ENCODE data around the gene SPESP1. TPM values are rescaled to one million over a fixed set of nuclear protein-coding genes. Genes with fewer than 3 reads are reported as not detected.

Gene SPESP1
- total RNA-seq, 1 donor from 2014 or later, result not detected

DNA sequence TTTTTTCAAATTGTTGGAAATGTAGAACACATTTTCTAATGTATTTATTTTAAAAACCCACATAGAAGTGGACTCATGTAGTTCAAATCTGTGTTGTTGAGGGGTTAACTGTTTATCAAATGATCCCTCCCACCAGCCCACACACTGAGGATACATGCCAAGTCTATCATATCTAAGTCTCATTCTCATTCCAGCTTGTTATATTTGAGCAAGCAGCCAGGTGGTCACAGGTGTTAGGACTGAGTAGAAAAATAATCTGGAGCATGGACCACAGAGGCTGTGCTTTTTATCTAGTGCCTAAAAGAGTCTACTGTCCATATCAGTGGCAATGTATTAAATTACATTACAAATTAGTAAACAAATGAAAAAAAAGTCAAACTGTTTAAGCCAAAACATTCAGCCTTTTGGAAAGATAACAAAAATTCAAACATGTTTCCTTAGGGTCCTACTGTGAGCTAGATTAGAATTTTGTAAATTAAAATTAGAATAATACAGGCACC, 20.7 kb upstream of the SPESP1 start:
- TF ChIP-seq, protein P1, sequence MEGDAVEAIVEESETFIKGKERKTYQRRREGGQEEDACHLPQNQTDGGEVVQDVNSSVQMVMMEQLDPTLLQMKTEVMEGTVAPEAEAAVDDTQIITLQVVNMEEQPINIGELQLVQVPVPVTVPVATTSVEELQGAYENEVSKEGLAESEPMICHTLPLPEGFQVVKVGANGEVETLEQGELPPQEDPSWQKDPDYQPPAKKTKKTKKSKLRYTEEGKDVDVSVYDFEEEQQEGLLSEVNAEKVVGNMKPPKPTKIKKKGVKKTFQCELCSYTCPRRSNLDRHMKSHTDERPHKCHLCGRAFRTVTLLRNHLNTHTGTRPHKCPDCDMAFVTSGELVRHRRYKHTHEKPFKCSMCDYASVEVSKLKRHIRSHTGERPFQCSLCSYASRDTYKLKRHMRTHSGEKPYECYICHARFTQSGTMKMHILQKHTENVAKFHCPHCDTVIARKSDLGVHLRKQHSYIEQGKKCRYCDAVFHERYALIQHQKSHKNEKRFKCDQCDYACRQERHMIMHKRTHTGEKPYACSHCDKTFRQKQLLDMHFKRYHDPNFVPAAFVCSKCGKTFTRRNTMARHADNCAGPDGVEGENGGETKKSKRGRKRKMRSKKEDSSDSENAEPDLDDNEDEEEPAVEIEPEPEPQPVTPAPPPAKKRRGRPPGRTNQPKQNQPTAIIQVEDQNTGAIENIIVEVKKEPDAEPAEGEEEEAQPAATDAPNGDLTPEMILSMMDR (IDR thresholded peaks at IDR 0.05; ENCODE audit: partially characterized antibody, unreplicated experiment), result no peak
- Mint-ChIP-seq H3K27ac (ENCODE audit: unreplicated experiment) (no peak overlapping the region), H3K27me3 (ENCODE audit: unreplicated experiment) (no peaks in the 10 kb centered on the region), H3K36me3 (ENCODE audit: unreplicated experiment) (no peaks in the 10 kb centered on the region), H3K9me3 (ENCODE audit: unreplicated experiment) (no peaks in the 10 kb centered on the region), H3K4me3 (ENCODE audit: unreplicated experiment) (no peak overlapping the region), H3K4me1 (ENCODE audit: low read depth, unreplicated experiment) (no peaks in the 10 kb centered on the region)
- no peak for DNase-seq

DNA sequence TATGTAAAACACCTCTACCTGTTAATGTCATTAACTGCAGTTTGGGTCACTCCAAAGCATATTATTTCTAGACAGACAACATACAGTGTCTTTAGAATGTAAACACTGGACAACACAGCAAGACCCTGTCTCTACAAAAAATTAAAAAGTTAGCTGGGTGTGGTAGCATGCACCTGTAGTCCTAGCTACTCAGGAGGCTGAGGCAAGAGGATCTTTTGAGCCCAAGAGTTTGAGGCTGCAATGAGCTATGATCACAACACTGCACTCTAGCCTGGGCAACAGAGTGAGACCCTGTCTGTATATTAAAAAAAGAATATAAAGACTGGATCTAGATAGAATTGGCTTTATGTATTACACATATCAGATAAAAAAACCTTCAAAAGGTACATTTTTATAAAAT, 20.0 kb upstream of the SPESP1 start:
- no peaks in the 10 kb centered on the region for H3K9me3 Mint-ChIP-seq (ENCODE audit: unreplicated experiment)
- no peaks in the 10 kb centered on the region for H3K4me1 Mint-ChIP-seq (ENCODE audit: low read depth, unreplicated experiment)
- no peak overlapping the region for H3K4me3 Mint-ChIP-seq (ENCODE audit: unreplicated experiment)
- H3K27me3 Mint-ChIP-seq (ENCODE audit: unreplicated experiment), result no peaks in the 10 kb centered on the region
- no peak for DNase-seq
- TF ChIP-seq, protein P1 (IDR thresholded peaks at IDR 0.05; ENCODE audit: partially characterized antibody, unreplicated experiment), result no peak
- no peak overlapping the region for H3K27ac Mint-ChIP-seq (ENCODE audit: unreplicated experiment)
- no peaks in the 10 kb centered on the region for H3K36me3 Mint-ChIP-seq (ENCODE audit: unreplicated experiment)

DNA sequence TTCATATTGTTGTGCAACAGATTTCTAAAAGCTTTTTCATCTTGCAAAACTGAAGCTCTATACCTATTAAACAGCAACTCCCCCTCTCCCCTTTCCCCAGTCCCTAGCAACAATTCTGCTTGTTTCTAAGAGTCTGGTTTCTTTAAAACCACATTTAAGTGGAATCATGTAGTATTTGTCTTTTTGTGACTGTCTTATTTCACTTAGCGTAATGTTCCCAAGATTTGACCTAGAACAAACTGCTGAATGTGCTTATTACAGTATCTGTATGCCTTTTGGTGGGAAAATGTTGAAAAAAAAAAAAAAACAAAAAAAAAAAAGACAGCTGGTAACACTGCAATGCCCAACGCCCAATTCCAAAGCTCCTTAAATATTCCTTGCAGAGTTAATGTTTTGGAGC, 19.5 kb upstream of the SPESP1 start:
- Mint-ChIP-seq H3K4me3 (ENCODE audit: unreplicated experiment) (no peak overlapping the region), H3K27ac (ENCODE audit: unreplicated experiment) (no peak overlapping the region), H3K27me3 (ENCODE audit: unreplicated experiment) (no peaks in the 10 kb centered on the region), H3K4me1 (ENCODE audit: low read depth, unreplicated experiment) (no peaks in the 10 kb centered on the region), H3K36me3 (ENCODE audit: unreplicated experiment) (no peaks in the 10 kb centered on the region), H3K9me3 (ENCODE audit: unreplicated experiment) (no peaks in the 10 kb centered on the region)
- TF ChIP-seq, protein P1 (IDR thresholded peaks at IDR 0.05; ENCODE audit: partially characterized antibody, unreplicated experiment), result no peak
- DNase-seq, result no peak

DNA sequence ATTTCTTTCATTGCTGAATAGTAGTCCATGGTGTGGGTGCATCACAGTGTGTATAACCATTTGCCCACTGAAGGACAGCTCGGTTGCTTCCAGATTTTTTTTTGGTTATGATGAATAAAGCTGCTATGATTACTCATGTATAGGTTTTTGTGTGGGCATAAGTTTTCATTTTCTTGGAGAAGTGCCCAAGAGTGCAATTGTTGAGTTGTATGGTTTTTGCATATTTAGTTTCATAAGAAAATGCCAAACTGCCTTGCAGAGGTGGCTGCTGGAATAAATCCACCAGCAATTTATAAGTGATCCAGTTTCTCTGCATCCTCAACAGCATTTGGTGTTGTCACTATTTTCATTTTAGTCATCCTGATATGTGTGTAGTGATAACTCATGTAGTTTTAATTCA, 8.4 kb upstream of the SPESP1 start:
- H3K27me3 Mint-ChIP-seq (ENCODE audit: unreplicated experiment), result no peaks in the 10 kb centered on the region

DNA sequence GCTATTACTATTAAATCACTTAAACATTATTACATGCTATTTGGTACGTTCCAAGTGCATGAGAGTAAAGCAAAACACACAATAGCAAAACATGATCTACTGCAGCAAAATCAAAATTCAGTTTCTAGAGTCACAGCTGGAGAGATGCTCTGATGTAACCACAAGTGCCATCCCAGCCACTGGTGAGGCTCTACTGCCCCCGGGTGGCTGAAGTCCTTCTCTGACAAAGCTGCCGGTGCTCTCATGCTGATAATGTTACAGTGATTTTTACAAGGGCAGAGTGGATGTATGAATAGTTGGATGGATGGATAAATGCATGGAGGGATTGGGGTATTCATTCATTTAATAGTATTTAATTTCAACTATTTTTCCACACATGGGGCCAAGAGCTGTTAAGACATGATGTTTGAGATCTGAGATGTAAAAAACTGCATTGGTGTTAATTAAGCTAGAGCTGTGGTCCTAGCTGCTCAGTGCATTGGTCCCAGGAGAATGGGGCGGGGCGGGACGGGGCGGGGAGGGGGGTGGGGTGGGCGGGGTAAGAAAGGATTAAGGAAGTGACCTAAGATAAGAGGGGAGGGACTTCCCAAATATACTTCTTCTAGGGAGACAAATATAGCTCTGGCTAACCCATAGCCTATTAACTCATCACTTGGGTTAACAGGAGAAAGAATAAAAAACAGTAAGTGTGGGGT, 5.3 kb upstream of the SPESP1 start:
- peak overlapping the region; percentile 30 for H3K4me3 Mint-ChIP-seq (ENCODE audit: unreplicated experiment)
- peak; percentile 88 for DNase-seq
- TF ChIP-seq, protein P1 (IDR thresholded peaks at IDR 0.05; ENCODE audit: partially characterized antibody, unreplicated experiment), result peak; percentile 72
- peak overlapping the region; percentile 20 for H3K27ac Mint-ChIP-seq (ENCODE audit: unreplicated experiment)
- peaks cover 3% of the 10 kb centered on the region for H3K27me3 Mint-ChIP-seq (ENCODE audit: unreplicated experiment)
- H3K9me3 Mint-ChIP-seq (ENCODE audit: unreplicated experiment), result no peaks in the 10 kb centered on the region
- no peaks in the 10 kb centered on the region for H3K36me3 Mint-ChIP-seq (ENCODE audit: unreplicated experiment)
- peaks cover 4% of the 10 kb centered on the region for H3K4me1 Mint-ChIP-seq (ENCODE audit: low read depth, unreplicated experiment)

More for the DNA sequence above, 8.4 kb upstream of the SPESP1 start:
- Mint-ChIP-seq H3K9me3 (ENCODE audit: unreplicated experiment) (no peaks in the 10 kb centered on the region), H3K4me3 (ENCODE audit: unreplicated experiment) (no peak overlapping the region), H3K36me3 (ENCODE audit: unreplicated experiment) (no peaks in the 10 kb centered on the region), H3K27ac (ENCODE audit: unreplicated experiment) (no peak overlapping the region), H3K4me1 (ENCODE audit: low read depth, unreplicated experiment) (peaks cover 4% of the 10 kb centered on the region)
- TF ChIP-seq, protein P1 (IDR thresholded peaks at IDR 0.05; ENCODE audit: partially characterized antibody, unreplicated experiment), result no peak
- no peak for DNase-seq
